HepG2 (cell line): ENCODE results near the gene PRSS27. TPM values are rescaled to one million over a fixed set of nuclear protein-coding genes. Genes with fewer than 3 reads are reported as not detected.
A peak's percentile ranks its signal among the peaks of the same experiment; 100 is the strongest.

Experiments used
- FOXJ3 ChIP-seq: sonication (generic); formaldehyde crosslinking; IDR thresholded peaks from 2 replicates; pipeline ENCODE4 v1.4.0; 2020; ENCODE audit warnings: missing genetic modification reagents, mild to moderate bottlenecking, borderline replicate concordance
- GABPB1 ChIP-seq: IDR thresholded peaks from 2 replicates; pipeline ENCODE4 v1.6.1; 2016; ENCODE audit warnings: mild to moderate bottlenecking, missing genetic modification reagents, moderate library complexity, missing compliant biosample characterization
- NR2F6 ChIP-seq, 2 experiments: IDR thresholded peaks; 2 replicates each; pipeline ENCODE4 v1.6.1; 2016; ENCODE audit warnings: antibody characterized with exemption in 1 of 2, mild to moderate bottlenecking in 1 of 2
- SRY ChIP-seq: sonication (generic); formaldehyde crosslinking; IDR thresholded peaks from 2 replicates; pipeline ENCODE4 v1.8.0; 2022; ENCODE audit warnings: mild to moderate bottlenecking, missing genetic modification reagents
- ZNF615 ChIP-seq: sonication (generic); formaldehyde crosslinking; IDR thresholded peaks from 2 replicates; pipeline ENCODE4 v1.5.0; 2020; ENCODE audit warnings: mild to moderate bottlenecking, missing genetic modification reagents, borderline replicate concordance
- ZNF7 ChIP-seq: IDR thresholded peaks from 2 replicates; pipeline ENCODE4 v1.6.1; 2016; ENCODE audit warnings: missing biosample characterization, missing genetic modification reagents
- polyA plus RNA-seq, 8 experiments: library from polyadenylated mRNA; depleted of rRNA in 3 of 8; stranded (reverse) in 7 of 8; unstranded in 1 of 8; fragments of >200 nt; fragmentation: Illumina TruSeq in 4 of 8; extraction: Trizol in 4 of 8; gene quantifications; 2 replicates each; pipeline versions ENCODE4 v1.2.1 to v1.2.3, GENCODE V29; 2011 to 2016; ENCODE audit warnings: low read depth in 4 of 8, missing spikeins in 1 of 8, mixed read lengths in 1 of 8; ENCODE audit not compliant: insufficient read depth in 1 of 8
- total RNA-seq, 5 experiments: library from RNA; depleted of rRNA; stranded (reverse); fragments of >200 nt; fragmentation: Illumina TruSeq; extraction: Trizol; gene quantifications; 2 replicates each; pipeline ENCODE4 v1.2.3, GENCODE V29; 2016; ENCODE audit warnings: low read depth in 1 of 5
- TF ChIP-seq, protein P1 (sequence below): sonication (generic); formaldehyde crosslinking; IDR thresholded peaks from 2 replicates; pipeline ENCODE4 v1.5.1; 2020; ENCODE audit warnings: missing genetic modification reagents, mild to moderate bottlenecking, borderline replicate concordance
- TF ChIP-seq, protein P2 (sequence below), 2 experiments: fragments of 450-650 bp in 1 of 2; sonication (generic) in 1 of 2; formaldehyde crosslinking in 1 of 2; IDR thresholded peaks; 2 replicates each; pipeline versions ENCODE4 v1.6.1 to v1.8.0; 2016 to 2022; ENCODE audit warnings: antibody characterized with exemption in 1 of 2, mild to moderate bottlenecking in 1 of 2, missing genetic modification reagents in 1 of 2
- TF ChIP-seq, protein P3 (sequence below): IDR thresholded peaks from 2 replicates; pipeline ENCODE4 v1.6.1; 2016; ENCODE audit warnings: missing compliant biosample characterization, missing genetic modification reagents, borderline replicate concordance
- TF ChIP-seq, protein P4 (sequence below): sonication (generic); formaldehyde crosslinking; IDR thresholded peaks from 2 replicates; pipeline ENCODE4 v1.8.1; 2023; ENCODE audit warnings: missing genetic modification reagents, mild to moderate bottlenecking, borderline replicate concordance
- TF ChIP-seq, protein P5 (sequence below): sonication (generic); formaldehyde crosslinking; IDR thresholded peaks from 2 replicates; pipeline ENCODE4 v1.4.0; 2020; ENCODE audit warnings: missing genetic modification reagents
- TF ChIP-seq, protein P6 (sequence below): sonication (generic); formaldehyde crosslinking; IDR thresholded peaks from 2 replicates; pipeline ENCODE4 v1.5.1; 2020; ENCODE audit warnings: missing genetic modification reagents, mild to moderate bottlenecking, borderline replicate concordance

The PRSS27 gene
- total and polyA plus RNA-seq, 2 of the 13 experiments (the other 11 are each of a cell fraction or from before 2014, with no cell fraction given) = 0.20 to 0.73 TPM

DNA sequence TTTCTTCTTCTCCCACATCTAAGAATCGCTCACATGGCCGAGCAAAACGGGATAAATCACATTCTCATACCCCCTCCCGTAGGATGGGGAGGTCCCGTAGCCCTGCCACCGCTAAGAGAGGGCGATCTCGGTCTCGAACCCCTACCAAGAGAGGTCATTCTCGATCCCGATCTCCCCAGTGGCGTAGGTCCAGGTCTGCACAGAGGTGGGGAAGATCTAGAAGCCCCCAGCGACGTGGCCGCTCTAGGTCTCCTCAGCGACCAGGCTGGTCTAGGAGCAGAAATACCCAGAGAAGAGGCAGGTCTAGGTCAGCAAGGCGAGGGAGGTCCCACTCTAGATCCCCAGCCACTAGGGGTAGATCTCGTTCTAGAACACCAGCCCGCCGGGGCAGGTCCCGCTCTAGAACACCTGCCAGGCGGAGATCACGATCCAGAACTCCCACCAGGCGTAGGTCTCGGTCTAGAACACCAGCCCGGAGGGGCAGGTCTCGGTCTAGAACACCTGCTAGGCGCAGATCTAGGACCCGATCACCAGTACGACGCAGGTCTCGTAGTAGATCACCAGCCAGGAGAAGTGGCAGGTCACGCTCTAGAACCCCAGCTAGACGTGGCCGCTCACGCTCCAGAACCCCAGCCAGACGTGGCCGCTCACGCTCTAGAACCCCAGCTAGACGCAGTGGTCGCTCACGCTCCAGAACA is 42.0 kb upstream of the PRSS27 start (continued):
- TF ChIP-seq, protein P1, sequence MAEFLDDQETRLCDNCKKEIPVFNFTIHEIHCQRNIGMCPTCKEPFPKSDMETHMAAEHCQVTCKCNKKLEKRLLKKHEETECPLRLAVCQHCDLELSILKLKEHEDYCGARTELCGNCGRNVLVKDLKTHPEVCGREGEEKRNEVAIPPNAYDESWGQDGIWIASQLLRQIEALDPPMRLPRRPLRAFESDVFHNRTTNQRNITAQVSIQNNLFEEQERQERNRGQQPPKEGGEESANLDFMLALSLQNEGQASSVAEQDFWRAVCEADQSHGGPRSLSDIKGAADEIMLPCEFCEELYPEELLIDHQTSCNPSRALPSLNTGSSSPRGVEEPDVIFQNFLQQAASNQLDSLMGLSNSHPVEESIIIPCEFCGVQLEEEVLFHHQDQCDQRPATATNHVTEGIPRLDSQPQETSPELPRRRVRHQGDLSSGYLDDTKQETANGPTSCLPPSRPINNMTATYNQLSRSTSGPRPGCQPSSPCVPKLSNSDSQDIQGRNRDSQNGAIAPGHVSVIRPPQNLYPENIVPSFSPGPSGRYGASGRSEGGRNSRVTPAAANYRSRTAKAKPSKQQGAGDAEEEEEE (CRISPR knock-in tag) = no peak
- TF ChIP-seq ZNF7 (CRISPR knock-in tag) = no peak
- TF ChIP-seq, protein P2, sequence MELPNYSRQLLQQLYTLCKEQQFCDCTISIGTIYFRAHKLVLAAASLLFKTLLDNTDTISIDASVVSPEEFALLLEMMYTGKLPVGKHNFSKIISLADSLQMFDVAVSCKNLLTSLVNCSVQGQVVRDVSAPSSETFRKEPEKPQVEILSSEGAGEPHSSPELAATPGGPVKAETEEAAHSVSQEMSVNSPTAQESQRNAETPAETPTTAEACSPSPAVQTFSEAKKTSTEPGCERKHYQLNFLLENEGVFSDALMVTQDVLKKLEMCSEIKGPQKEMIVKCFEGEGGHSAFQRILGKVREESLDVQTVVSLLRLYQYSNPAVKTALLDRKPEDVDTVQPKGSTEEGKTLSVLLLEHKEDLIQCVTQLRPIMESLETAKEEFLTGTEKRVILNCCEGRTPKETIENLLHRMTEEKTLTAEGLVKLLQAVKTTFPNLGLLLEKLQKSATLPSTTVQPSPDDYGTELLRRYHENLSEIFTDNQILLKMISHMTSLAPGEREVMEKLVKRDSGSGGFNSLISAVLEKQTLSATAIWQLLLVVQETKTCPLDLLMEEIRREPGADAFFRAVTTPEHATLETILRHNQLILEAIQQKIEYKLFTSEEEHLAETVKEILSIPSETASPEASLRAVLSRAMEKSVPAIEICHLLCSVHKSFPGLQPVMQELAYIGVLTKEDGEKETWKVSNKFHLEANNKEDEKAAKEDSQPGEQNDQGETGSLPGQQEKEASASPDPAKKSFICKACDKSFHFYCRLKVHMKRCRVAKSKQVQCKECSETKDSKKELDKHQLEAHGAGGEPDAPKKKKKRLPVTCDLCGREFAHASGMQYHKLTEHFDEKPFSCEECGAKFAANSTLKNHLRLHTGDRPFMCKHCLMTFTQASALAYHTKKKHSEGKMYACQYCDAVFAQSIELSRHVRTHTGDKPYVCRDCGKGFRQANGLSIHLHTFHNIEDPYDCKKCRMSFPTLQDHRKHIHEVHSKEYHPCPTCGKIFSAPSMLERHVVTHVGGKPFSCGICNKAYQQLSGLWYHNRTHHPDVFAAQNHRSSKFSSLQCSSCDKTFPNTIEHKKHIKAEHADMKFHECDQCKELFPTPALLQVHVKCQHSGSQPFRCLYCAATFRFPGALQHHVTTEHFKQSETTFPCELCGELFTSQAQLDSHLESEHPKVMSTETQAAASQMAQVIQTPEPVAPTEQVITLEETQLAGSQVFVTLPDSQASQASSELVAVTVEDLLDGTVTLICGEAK (IDR thresholded peaks at IDR 0.05) = no peak
- TF ChIP-seq, protein P2 (CRISPR knock-in tag; IDR thresholded peaks at IDR 0.05) = no peak
- TF ChIP-seq, protein P3, sequence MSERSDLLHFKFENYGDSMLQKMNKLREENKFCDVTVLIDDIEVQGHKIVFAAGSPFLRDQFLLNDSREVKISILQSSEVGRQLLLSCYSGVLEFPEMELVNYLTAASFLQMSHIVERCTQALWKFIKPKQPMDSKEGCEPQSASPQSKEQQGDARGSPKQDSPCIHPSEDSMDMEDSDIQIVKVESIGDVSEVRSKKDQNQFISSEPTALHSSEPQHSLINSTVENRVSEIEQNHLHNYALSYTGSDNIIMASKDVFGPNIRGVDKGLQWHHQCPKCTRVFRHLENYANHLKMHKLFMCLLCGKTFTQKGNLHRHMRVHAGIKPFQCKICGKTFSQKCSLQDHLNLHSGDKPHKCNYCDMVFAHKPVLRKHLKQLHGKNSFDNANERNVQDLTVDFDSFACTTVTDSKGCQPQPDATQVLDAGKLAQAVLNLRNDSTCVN (CRISPR knock-in tag) = peak; percentile 66; the same call in 1 of the 2 replicates
- TF ChIP-seq NR2F6 (IDR thresholded peaks at IDR 0.05) = no peak
- no peak for TF ChIP-seq NR2F6 (CRISPR knock-in tag; IDR thresholded peaks at IDR 0.05)
- TF ChIP-seq FOXJ3 (CRISPR knock-in tag) = no peak
- no peak for TF ChIP-seq GABPB1 (CRISPR knock-in tag)
- TF ChIP-seq, protein P4, sequence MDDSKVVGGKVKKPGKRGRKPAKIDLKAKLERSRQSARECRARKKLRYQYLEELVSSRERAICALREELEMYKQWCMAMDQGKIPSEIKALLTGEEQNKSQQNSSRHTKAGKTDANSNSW = no peak
- no peak for TF ChIP-seq SRY (CRISPR knock-in tag)
- TF ChIP-seq, protein P5, sequence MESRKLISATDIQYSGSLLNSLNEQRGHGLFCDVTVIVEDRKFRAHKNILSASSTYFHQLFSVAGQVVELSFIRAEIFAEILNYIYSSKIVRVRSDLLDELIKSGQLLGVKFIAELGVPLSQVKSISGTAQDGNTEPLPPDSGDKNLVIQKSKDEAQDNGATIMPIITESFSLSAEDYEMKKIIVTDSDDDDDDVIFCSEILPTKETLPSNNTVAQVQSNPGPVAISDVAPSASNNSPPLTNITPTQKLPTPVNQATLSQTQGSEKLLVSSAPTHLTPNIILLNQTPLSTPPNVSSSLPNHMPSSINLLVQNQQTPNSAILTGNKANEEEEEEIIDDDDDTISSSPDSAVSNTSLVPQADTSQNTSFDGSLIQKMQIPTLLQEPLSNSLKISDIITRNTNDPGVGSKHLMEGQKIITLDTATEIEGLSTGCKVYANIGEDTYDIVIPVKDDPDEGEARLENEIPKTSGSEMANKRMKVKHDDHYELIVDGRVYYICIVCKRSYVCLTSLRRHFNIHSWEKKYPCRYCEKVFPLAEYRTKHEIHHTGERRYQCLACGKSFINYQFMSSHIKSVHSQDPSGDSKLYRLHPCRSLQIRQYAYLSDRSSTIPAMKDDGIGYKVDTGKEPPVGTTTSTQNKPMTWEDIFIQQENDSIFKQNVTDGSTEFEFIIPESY (CRISPR knock-in tag) = peak; percentile 89
- no peak for TF ChIP-seq ZNF615 (CRISPR knock-in tag)
- TF ChIP-seq, protein P6, sequence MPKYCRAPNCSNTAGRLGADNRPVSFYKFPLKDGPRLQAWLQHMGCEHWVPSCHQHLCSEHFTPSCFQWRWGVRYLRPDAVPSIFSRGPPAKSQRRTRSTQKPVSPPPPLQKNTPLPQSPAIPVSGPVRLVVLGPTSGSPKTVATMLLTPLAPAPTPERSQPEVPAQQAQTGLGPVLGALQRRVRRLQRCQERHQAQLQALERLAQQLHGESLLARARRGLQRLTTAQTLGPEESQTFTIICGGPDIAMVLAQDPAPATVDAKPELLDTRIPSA (CRISPR knock-in tag) = no peak
